Epithelial cell of proximal tubule (primary cell): Measurements from ENCODE around the gene ESPL1. TPM values are rescaled to one million over a fixed set of nuclear protein-coding genes. Genes with fewer than 3 reads are reported as not detected.
A peak's percentile ranks its signal among the peaks of the same experiment; 100 is the strongest.

Source experiments
- DNase-seq: peaks from one replicate; pipeline ENCODE4 v3.0.0-alpha.2; 2011; ENCODE audit warnings: low read depth
- H3K4me3 ChIP-seq: 2 replicates; pipeline ENCODE4 v1.5.1; 2011; ENCODE audit warnings: low read depth, mild to moderate bottlenecking, low read length
- CTCF ChIP-seq: conservative IDR thresholded peaks from 2 replicates; pipeline ENCODE4 v1.5.1; 2012; ENCODE audit warnings: low read depth, mild to moderate bottlenecking, low read length
- total RNA-seq: library from RNA; depleted of rRNA; stranded (reverse); fragments of >200 nt; gene quantifications from 2 replicates; pipeline ENCODE4 v1.2.3, GENCODE V29; 2015

The ESPL1 gene
- total RNA-seq, 1 donor from 2014 or later, result 40.1 TPM

GRCh38 chr12:53231921-53232645 lies 36.0 kb upstream of the ESPL1 start, which contains the start of gene RARG:
TSS of gene RARG (minus strand) at chr12:53232209. CDS start at chr12:53227545, 4,664 bp downstream.
- DNase-seq, result no peak
- TF ChIP-seq CTCF, result peak; percentile 22
- H3K4me3 ChIP-seq, result peak within 1 kb of the TSS; percentile 66

DNA sequence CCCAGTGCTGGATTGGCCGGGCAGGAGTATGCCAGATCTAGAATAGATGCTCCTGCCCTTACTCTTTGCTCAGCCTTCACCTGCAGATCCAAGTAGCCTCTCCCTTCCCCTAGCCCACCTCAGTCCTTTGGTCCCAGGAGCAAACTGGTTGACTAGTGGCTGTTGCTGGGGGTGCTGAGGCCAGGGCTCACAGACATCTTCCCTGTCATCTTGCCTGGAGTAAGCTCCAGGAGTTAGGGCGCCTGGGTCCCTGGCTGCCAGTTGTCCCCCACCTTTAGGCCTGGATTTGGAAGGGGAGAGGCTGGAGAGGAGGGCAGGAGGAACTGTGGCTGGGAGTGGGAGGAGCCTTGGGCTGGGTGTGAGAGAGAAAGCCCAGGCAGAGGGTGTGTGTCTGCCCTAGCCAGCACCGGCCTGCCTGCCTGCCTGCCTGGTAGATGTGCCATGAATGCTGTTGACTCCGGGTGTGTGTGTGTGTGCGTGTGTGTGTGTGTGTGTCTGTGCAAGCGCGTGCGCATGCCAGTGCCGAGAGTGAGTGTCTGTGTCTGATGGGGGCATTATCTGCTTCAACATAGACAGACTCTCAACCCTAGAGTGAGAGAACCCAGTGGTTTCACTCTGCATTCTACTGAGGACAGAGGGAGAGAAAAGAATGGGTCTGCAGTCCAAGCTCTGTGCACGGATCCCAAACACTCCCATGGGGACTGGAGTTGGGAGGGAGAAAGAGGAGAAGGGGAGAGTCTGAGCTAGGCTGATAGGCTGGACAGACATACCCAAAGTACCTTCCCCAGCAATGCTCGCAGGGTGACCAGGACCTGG lies 35.2 kb upstream of the ESPL1 start:
- peak overlapping the region; percentile 47 for H3K4me3 ChIP-seq
- DNase-seq, result no peak
- no peak for TF ChIP-seq CTCF

DNA sequence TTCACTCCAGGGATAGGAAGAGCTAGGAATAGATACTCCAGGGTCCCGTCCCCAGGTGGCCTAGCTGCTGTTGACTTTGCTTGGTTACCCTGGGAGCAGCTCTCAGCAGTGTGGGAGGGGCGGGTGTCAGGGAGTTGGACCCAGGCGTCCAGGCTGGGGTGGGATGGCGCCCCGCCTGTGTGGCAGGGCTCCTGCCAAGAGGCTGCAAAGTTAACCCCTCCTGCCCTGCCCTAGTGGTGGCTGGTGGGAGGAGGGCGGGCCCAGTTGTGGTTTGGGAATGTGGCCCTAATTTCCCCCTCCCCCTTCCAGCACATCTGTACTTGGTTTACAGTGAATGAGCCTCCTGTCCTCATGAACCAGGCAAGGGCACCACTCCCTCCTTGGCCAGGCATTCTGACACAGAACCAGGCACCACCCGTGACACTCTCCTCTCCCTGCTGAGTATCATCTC lies 34.4 kb upstream of the ESPL1 start:
- H3K4me3 ChIP-seq, result no peak overlapping the region
- TF ChIP-seq CTCF, result no peak
- no peak for DNase-seq

DNA sequence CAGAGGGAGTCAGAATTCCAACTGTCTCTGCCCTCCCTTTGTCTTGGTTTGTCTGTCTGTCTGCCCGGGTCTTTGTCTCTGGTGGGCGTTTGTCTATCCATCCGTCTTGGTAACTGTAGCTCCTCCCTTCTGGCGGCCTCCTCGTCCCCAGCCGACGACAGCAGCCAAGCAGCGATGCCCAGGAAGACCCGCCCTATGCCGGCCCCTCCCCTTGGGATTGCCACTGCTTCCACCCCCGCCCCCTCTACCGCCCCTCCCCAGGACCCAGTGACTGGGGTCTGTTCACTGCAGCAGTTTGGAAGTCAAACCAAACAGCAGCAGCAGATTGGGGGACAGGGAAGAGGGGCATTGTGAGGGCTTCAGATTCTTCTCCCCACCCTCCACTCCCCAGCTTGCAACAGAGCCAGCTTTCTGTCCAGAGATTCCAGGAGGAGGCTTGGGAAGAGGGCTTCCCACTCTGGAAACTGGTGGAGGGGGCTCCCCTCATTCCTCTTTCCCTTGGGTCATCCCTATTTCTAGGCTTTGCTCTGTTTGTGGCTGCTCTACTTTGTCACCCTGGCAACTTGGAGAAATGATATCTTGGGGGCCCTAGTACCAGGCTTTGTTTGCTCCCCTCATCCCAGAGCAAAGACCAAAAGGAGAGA lies 33.7 kb upstream of the ESPL1 start:
- DNase-seq, result no peak
- H3K4me3 ChIP-seq, result no peak overlapping the region
- no peak for TF ChIP-seq CTCF

DNA sequence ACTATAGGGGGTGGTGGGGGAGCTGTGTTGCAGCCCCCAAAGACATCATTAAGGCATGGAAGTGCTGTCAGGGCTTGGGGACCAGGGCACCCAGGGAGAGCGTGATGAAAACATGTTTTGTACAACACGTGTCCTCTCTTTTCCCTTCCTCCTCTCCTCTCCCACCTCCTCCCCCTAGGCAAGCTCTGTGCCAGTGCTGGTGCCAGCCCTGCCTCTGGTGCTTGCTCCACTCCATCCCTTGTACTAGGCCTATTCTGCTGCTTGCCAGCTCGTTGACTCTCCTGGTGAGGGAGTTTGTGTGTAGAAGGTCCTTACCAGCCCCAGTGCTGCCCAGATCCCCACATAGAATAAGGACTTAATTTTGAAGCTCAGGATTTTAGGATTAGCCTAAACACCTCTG lies 32.9 kb upstream of the ESPL1 start:
- H3K4me3 ChIP-seq, result no peak overlapping the region
- DNase-seq, result no peak
- no peak for TF ChIP-seq CTCF

DNA sequence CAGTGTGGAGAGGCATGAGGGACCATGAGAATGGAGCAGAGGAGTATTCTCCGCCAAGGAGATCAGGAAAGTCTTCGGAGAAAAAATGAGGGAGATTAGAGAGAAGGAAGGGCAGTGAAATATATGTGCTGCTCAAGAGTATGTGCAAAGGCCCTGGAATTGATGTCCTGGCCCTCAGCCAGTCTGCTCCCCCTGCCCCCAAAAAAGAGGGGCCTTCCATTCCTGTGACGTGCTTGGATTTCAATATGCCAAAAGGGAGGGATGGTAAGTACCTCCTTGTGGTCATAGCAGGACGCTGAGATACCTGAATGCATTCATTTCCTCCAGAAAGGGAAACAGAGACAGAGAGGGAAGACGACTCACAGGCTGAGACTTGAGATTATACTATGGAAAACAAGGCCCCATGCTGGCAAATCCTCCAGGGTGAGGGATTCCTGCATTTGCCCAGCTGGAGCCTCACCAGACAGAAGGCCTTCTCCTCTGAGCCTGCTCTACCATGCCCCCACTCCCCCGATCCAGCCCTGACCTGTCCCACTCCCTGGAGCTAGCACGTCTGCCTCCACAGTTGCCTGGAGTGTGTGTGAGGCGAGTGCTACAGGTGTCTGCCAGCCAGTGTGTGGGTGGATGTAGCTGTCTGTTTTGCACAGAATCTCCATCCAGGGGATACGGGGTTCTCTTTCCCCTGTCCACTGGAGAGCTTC lies 32.2 kb upstream of the ESPL1 start:
- H3K4me3 ChIP-seq, result no peak overlapping the region
- TF ChIP-seq CTCF, result no peak
- DNase-seq, result no peak
